Coronary artery (tissue), 2 donors: ENCODE results near the gene METAP1.
"Not testable (repeated sequence)": the region's sequence is repeated elsewhere in the genome, so short reads cannot be mapped to it uniquely, and the experiment has no call there.

ENCODE experiments used
- DNase-seq: peaks from one replicate; pipeline ENCODE4 v3.0.0-alpha.2; 2017; ENCODE audit warnings: low spot score
- H3K27ac ChIP-seq, 2 donors: fragments of 200-600 bp; sonication (generic); one replicate each; pipeline ENCODE4 v1.5.1; 2016 to 2019
- H3K4me3 ChIP-seq: fragments of 200-600 bp; sonication (generic); 2 replicates; pipeline ENCODE4 v1.5.1; 2016; ENCODE audit warnings: mild to moderate bottlenecking, moderate library complexity
- TF ChIP-seq, protein P1 (sequence below): fragments of 200-600 bp; sonication (generic); IDR thresholded peaks from one replicate; pipeline ENCODE4 v1.5.1; 2019; ENCODE audit warnings: antibody characterized with exemption

Gene METAP1

DNA sequence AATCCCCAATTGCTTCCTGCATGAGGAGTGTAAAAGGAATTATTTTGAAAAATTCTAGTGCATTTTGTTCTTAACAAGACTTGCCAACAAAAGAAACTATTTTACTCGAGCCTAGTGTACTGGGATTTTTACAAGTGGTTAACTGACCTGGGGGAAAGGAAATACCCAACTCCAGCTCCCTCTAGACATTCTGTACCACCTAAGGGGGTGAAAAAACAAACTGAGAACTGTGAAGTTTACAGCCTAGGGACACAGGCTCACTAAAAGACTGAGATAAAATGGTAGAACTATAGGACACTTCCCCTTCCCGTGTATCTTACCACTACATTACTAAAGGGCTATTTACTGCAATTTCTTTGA, 95.7 kb downstream of the METAP1 start:
- no peak for DNase-seq
- TF ChIP-seq, protein P1, sequence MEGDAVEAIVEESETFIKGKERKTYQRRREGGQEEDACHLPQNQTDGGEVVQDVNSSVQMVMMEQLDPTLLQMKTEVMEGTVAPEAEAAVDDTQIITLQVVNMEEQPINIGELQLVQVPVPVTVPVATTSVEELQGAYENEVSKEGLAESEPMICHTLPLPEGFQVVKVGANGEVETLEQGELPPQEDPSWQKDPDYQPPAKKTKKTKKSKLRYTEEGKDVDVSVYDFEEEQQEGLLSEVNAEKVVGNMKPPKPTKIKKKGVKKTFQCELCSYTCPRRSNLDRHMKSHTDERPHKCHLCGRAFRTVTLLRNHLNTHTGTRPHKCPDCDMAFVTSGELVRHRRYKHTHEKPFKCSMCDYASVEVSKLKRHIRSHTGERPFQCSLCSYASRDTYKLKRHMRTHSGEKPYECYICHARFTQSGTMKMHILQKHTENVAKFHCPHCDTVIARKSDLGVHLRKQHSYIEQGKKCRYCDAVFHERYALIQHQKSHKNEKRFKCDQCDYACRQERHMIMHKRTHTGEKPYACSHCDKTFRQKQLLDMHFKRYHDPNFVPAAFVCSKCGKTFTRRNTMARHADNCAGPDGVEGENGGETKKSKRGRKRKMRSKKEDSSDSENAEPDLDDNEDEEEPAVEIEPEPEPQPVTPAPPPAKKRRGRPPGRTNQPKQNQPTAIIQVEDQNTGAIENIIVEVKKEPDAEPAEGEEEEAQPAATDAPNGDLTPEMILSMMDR, result no peak
- Histone ChIP-seq H3K4me3 (no peak overlapping the region), H3K27ac (peak overlapping the region in 1 of 2 donors; percentile 9)

DNA sequence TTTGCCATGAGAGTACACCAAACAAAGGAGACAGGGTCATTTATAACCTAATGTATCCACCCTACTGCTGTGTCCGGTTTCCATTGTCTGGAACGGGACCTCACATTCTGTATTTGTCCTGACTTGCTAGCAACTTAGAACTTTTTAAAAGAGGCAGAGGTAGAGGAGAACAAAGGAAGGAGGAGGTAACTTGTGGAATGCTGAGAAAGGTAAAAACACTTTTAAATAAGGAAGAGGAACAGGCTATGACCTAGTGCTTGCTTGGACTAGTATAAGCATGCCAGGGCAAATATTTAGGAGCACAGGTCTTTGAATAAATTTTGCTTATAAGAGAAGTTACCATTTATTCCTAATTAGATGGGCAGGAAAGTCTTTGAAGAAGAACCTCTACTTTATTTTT, 96.3 kb downstream of the METAP1 start:
- DNase-seq, H3K4me3 ChIP-seq, H3K27ac ChIP-seq: not testable (repeated sequence)

DNA sequence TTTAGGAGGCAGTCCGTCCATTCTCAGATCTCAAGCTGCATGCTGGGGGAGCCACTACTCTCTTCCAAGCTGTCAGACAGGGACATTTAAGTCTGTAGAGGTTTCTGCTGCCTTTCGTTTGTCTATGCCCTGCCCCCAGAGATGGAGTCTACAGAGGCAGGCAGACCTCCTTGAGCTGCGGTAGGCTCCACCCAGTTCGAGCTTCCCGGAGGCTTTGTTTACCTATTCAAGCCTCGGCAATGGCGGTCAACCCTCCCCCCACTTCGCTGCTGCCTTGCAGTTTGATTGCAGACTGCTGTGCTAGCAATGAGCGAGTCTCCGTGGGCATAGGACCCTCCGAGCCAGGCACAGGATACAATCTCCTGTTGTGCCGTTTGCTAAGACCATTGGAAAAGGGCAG, 103.8 kb downstream of the METAP1 start:
- H3K4me3 ChIP-seq, result no peak overlapping the region
- no peak overlapping the region for H3K27ac ChIP-seq
- DNase-seq, result no peak
- TF ChIP-seq, protein P1, result no peak

DNA sequence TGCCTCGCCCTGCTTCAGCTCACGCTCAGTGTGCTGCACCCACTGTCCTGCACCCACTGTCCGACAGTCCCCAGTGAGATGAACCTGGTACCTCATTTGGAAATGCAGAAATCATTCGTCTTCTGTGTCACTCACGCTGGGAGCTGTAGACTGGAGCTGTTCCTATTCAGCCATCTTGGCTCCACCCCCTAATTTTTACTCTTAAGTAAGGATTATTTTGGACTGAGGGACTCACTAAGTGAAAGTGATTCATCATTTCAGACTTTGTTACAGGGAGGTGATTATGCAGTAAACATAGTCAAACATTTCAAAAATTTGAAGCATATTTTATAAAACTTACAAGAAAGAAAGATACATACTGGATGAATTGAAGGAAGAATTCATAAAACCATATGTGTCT, 104.3 kb downstream of the METAP1 start:
- not testable (repeated sequence) for H3K4me3 ChIP-seq, DNase-seq, H3K27ac ChIP-seq

DNA sequence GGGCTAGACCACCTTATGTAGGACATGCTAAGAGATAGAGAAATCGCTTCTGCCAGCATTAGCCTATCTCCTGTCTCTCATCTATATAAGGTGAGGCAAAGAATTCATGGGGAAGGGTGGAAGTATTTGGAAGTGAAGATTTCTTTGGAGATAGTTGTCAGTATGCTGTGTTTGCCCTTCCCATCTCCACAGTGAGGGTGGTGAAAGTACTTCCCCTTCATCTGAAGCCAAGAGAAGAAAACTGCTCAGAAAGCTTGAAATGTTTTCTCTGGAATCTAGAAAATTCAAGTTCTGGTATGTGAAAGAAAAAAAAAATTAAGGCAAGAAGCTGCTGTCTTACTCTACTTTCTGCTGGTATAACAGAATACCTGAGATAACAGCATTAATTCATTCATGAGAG, 105.4 kb downstream of the METAP1 start:
- H3K4me3 ChIP-seq, result no peak overlapping the region
- H3K27ac ChIP-seq, result no peak overlapping the region
- TF ChIP-seq, protein P1, result no peak
- no peak for DNase-seq

DNA sequence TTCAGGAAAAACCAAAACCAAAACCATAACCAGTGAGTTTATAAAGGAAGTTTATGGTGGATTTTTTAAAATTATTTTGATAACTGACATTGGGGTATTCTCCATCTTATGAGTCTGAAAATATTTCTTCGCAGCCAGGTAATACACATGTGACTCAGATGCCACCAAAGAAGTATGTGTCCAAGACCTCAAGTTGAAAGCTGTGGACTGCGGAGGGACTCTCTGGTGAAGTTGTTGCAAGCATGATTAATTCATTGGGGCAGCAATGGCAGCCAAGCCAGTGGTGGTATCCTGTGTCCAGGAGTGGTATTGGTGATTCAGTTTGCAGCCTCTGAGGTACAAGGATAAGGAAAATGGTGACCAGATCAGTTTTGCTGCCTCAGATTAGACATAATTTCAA, 107.1 kb downstream of the METAP1 start:
- no peak for DNase-seq
- TF ChIP-seq, protein P1, result no peak
- Histone ChIP-seq H3K4me3 (no peak overlapping the region), H3K27ac (no peak overlapping the region)

DNA sequence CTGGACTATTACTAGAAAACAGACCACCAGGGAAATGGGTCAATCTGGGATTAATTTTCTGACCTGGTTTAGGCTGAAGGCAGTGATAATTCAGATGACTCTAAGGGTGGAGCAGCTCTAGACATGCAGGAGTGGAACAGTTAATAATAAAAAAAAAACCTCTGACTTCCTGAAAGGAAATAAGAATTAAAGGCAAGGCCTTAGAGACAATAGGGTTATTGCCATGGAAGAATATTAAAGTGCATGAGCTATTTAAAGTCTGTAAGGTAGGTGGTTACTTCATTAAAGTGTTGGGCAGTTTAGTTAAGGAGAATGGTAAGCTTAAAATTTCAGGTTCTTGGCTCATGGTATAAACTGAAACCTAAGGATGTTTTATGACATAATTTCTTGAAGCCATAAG, 107.6 kb downstream of the METAP1 start:
- no peak for DNase-seq
- H3K27ac ChIP-seq, result no peak overlapping the region
- H3K4me3 ChIP-seq, result no peak overlapping the region
- TF ChIP-seq, protein P1, result no peak

DNA sequence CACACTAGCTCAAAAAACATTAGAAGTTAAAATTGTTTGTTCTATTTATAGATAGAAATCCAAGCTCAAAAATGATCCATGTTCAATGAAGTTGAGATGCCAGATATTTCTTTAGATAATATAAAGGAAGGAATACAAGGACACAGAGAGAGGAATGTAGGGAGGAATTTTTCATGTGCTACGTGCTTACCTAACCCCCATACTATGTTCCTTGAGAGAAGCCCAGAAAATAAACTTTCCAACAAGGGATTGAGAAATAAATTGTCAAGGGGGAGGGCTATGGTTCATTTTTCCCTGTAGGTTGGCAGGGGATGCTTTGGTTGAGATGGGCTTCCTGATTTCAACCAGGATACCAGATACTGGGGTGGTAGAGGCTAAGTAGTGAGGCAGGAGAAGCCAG, 108.6 kb downstream of the METAP1 start:
- DNase-seq, result no peak
- Histone ChIP-seq H3K4me3 (no peak overlapping the region), H3K27ac (no peak overlapping the region)
- TF ChIP-seq, protein P1, result no peak

DNA sequence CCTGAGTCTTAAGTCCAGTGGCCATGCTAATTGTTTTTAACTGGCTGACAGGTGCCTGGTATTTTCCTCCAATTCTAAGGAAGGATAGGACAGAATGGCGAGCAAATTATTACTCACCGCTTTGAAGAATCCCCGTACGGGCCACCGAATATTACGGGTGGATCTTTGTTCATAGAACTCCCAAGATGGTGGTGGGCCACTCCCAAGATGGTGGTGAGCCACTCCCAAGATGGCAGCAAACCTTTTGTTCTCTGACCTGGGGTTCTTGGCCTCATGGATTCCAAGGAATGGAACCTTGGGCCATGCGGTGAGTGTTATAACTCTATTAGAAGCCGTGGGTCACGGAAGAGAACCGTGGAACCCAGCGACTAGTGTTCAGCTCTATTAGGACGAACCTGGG, 113.8 kb downstream of the METAP1 start:
- not testable (repeated sequence) for H3K4me3 ChIP-seq, DNase-seq, H3K27ac ChIP-seq
